Right atrium auricular region (tissue), 2 donors: ENCODE data around the gene TRERF1. TPM values are rescaled to one million over a fixed set of nuclear protein-coding genes. Genes with fewer than 3 reads are reported as not detected.

Experiments
- DNase-seq: peaks from one replicate; pipeline ENCODE4 v3.0.0-alpha.2; 2019; ENCODE audit warnings: low spot score
- H3K27ac ChIP-seq, 2 donors: fragments of 200-600 bp; sonication (generic); 1 replicate in 1 of 2; 2 replicates in 1 of 2; pipeline ENCODE4 v1.5.1; 2016 to 2019
- H3K27me3 ChIP-seq, 2 donors: fragments of 200-600 bp; sonication (generic); one replicate each; pipeline versions ENCODE4 v1.5.1 to v1.6.0; 2017 to 2019
- H3K36me3 ChIP-seq: fragments of 200-600 bp; sonication (generic); one replicate; pipeline ENCODE4 v1.5.1; 2016
- H3K4me1 ChIP-seq, 2 donors: fragments of 200-600 bp; sonication (generic); one replicate each; pipeline versions ENCODE4 v1.5.1 to v1.6.0; 2017 to 2019
- H3K4me3 ChIP-seq, 2 donors: fragments of 200-600 bp; sonication (generic); 1 replicate in 1 of 2; 2 replicates in 1 of 2; pipeline ENCODE4 v1.5.1; 2017 to 2019; ENCODE audit warnings: mild to moderate bottlenecking in 1 of 2, moderate library complexity in 1 of 2
- H3K9me3 ChIP-seq, 2 donors: fragments of 200-600 bp; sonication (generic); one replicate each; pipeline ENCODE4 v1.5.1; 2019
- total RNA-seq, 2 donors: library from RNA; depleted of rRNA; stranded (reverse); fragments of >200 nt; gene quantifications; one replicate each; pipeline ENCODE4 v1.1.0, GENCODE V29; 2016
- TF ChIP-seq, protein P1 (sequence below), 2 donors: fragments of 200-600 bp; sonication (generic); IDR thresholded peaks; one replicate each; pipeline ENCODE4 v1.5.1; 2019; ENCODE audit warnings: antibody characterized with exemption in 2 of 2

Gene TRERF1
- total RNA-seq, 2 donors from 2014 or later = 1.9 to 2.5 TPM

DNA sequence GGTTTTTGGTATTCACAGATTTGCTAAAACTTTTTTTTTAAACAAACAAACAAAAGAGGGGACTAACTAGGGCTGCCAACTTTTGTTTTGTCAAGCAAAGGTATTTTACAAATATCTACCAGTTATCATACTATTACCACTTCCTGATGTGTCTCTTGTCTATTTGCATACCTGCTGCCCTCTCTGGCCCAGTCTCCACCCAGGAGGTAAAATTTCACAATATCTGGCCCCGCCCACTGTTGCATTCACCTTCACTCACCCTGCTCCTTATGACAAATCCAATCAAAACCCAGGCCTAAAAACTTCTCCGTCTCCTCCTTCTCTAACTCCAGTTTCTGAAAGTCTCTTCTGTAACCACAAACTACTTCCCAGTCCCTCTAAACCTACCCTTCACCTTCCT is 82.2 kb downstream of the TRERF1 start:
- peaks cover 0 to 28% of the 10 kb centered on the region in 2 donors for H3K4me1 ChIP-seq
- no peak for DNase-seq
- no peaks in the 10 kb centered on the region for H3K27me3 ChIP-seq
- H3K27ac ChIP-seq = no peak overlapping the region
- TF ChIP-seq, protein P1, sequence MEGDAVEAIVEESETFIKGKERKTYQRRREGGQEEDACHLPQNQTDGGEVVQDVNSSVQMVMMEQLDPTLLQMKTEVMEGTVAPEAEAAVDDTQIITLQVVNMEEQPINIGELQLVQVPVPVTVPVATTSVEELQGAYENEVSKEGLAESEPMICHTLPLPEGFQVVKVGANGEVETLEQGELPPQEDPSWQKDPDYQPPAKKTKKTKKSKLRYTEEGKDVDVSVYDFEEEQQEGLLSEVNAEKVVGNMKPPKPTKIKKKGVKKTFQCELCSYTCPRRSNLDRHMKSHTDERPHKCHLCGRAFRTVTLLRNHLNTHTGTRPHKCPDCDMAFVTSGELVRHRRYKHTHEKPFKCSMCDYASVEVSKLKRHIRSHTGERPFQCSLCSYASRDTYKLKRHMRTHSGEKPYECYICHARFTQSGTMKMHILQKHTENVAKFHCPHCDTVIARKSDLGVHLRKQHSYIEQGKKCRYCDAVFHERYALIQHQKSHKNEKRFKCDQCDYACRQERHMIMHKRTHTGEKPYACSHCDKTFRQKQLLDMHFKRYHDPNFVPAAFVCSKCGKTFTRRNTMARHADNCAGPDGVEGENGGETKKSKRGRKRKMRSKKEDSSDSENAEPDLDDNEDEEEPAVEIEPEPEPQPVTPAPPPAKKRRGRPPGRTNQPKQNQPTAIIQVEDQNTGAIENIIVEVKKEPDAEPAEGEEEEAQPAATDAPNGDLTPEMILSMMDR (IDR thresholded peaks at IDR 0.05) = no peak
- H3K36me3 ChIP-seq = no peaks in the 10 kb centered on the region
- no peaks in the 10 kb centered on the region for H3K9me3 ChIP-seq
- H3K4me3 ChIP-seq = no peak overlapping the region

DNA sequence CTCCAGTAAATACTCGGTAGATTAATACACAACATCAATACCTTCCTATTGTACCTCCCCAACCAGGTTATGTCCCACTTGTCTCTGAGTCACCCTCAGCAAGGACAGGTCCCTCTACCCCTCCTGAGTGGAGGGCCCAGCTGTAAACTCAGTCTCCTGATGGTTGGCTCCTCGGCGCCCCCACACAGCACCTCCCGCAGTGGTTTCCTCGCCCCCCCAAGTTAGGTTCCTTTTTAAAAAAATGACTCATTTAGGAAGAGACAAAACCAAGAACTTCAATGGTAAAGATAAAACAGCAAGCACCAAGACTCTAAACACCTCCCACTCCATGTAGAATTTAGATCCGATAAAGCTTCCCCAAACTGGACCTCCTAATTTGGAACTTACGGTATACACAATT is 83.5 kb downstream of the TRERF1 start:
- Histone ChIP-seq H3K4me1 (peaks cover 0 to 36% of the 10 kb centered on the region in 2 donors), H3K27ac (no peak overlapping the region), H3K4me3 (no peak overlapping the region), H3K36me3 (no peaks in the 10 kb centered on the region), H3K9me3 (no peaks in the 10 kb centered on the region), H3K27me3 (no peaks in the 10 kb centered on the region)
- TF ChIP-seq, protein P1 (IDR thresholded peaks at IDR 0.05) = no peak
- no peak for DNase-seq

DNA sequence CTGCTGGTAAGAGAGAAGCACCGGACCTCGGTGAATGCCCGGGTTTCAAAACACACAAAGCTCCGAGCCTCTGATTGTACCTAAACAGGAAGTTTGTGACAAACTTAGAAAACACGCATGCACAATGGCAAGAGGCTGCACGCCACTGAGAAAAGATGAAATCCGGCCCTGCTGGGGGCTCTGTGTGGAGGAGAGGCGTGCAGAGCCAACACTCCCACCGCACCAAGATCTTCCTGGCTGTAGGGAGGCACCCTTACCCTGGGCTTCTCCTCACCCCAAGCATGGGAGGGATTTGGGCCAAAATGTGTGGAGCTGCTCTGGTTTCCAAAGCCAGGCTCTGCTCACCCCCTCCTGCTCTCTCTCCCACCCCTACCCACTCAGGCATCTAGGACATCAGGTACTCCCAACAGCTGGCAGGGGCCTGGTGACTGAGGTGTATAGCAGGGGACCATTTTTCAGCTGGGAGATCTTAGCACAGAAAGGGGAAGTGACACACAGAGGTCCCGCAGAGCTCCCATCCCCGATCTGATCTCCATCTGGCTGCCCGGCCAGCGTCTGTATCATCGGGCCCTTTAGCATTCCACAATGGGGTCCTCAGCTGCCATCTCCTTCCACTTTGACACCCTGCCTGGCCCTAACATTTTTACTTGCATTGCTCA is 84.2 kb downstream of the TRERF1 start:
- no peak for DNase-seq
- H3K4me1 ChIP-seq = peaks cover 0 to 36% of the 10 kb centered on the region in 2 donors
- H3K27me3 ChIP-seq = no peaks in the 10 kb centered on the region
- H3K27ac ChIP-seq = no peak overlapping the region
- TF ChIP-seq, protein P1 (IDR thresholded peaks at IDR 0.05) = no peak
- H3K36me3 ChIP-seq = no peaks in the 10 kb centered on the region
- H3K9me3 ChIP-seq = no peaks in the 10 kb centered on the region
- no peak overlapping the region for H3K4me3 ChIP-seq

DNA sequence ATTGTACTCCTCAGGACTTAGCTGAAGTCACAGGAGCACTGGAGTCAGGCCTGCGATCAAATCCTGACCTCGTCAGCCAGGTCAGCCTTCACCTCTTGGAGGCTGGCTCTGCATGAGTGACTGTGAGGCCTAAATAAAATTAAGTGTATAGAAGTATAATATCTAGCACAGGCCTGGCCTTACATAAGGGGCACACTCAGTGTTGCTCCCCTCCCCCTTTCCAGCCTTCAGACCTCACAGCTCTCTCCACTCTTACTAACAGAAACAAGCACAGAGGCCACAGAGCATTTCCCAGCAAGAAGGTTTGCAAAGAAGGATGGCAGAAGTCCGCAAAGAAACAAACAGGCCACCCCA is 84.8 kb downstream of the TRERF1 start:
- TF ChIP-seq, protein P1 (IDR thresholded peaks at IDR 0.05) = no peak
- H3K27ac ChIP-seq = no peak overlapping the region
- no peaks in the 10 kb centered on the region for H3K27me3 ChIP-seq
- DNase-seq = no peak
- no peaks in the 10 kb centered on the region for H3K9me3 ChIP-seq
- H3K4me3 ChIP-seq = no peak overlapping the region
- H3K36me3 ChIP-seq = no peaks in the 10 kb centered on the region
- peaks cover 0 to 36% of the 10 kb centered on the region in 2 donors for H3K4me1 ChIP-seq

DNA sequence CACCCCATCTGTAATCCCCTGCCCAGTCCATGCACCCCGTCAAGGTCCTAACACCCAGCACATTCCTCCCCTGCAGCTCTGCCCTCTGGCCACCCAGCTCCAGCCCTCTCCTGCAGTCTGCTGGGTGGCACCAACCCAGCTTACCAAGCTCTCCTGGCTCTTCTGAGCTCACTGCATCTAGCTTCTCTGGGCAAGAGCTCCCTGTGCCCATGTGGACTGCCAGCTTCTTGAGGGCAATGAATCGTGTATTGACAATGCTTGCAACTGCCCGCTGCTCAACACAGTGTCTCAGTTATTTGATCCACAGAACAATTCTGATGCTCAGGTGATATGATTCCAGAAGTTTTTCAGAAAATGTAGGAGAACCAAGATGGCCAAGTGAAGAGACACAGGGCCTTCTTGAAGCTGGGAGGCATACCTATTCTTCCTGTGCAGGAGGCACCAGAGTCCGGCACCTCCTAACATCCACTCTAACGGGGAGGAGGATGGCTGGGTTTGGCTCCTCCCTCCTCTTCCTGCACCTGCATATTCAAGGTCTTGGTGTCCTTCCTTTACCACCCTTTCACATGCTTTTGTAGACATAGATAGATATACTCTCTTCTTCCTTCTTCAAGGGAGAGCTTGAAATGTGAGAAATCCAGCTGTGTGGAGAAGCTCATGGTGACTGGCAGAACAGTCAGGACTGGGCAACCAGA is 85.6 kb downstream of the TRERF1 start:
- no peaks in the 10 kb centered on the region for H3K36me3 ChIP-seq
- peaks cover 0 to 36% of the 10 kb centered on the region in 2 donors for H3K4me1 ChIP-seq
- no peak overlapping the region for H3K4me3 ChIP-seq
- H3K27ac ChIP-seq = no peak overlapping the region
- no peak for DNase-seq
- no peaks in the 10 kb centered on the region for H3K9me3 ChIP-seq
- H3K27me3 ChIP-seq = no peaks in the 10 kb centered on the region
- TF ChIP-seq, protein P1 (IDR thresholded peaks at IDR 0.05) = no peak
